Type B pancreatic cell (in vitro differentiated cells): ENCODE data around the gene FGD4. TPM values are rescaled to one million over a fixed set of nuclear protein-coding genes. Genes with fewer than 3 reads are reported as not detected.

Experiments
- DNase-seq: peaks from one replicate; pipeline ENCODE4 v3.0.0; 2021; ENCODE audit warnings: mixed read lengths; ENCODE audit not compliant: unreplicated experiment; ENCODE audit errors: extremely low spot score
- H3K27ac Mint-ChIP-seq: 2 replicates; pipeline ENCODE4 v1.8.0; 2021; ENCODE audit warnings: mild to moderate bottlenecking, mixed read lengths
- H3K27me3 Mint-ChIP-seq: 2 replicates; pipeline ENCODE4 v1.8.0; 2021; ENCODE audit warnings: mixed read lengths
- H3K36me3 Mint-ChIP-seq: 2 replicates; pipeline ENCODE4 v1.8.0; 2021; ENCODE audit warnings: mixed read lengths
- H3K4me1 Mint-ChIP-seq: one replicate; pipeline ENCODE4 v1.8.0; 2021; ENCODE audit warnings: mixed read lengths; ENCODE audit not compliant: unreplicated experiment
- H3K4me3 Mint-ChIP-seq: 2 replicates; pipeline ENCODE4 v1.8.0; 2021; ENCODE audit warnings: mild to moderate bottlenecking, mixed read lengths
- H3K9me3 Mint-ChIP-seq: 2 replicates; pipeline ENCODE4 v1.8.0; 2021; ENCODE audit warnings: mixed read lengths
- total RNA-seq: library from RNA; stranded (reverse); gene quantifications from 2 replicates; pipeline ENCODE4 v1.2.1, GENCODE V29; 2021; ENCODE audit warnings: low replicate concordance
- TF ChIP-seq, protein P1 (sequence below): fragments of 200-600 bp; sonication (generic); conservative IDR thresholded peaks from 2 replicates; pipeline ENCODE4 v1.5.0; 2021; ENCODE audit warnings: antibody characterized with exemption, mild to moderate bottlenecking

Gene FGD4
- total RNA-seq, 1 donor from 2014 or later: 26.7 TPM

DNA sequence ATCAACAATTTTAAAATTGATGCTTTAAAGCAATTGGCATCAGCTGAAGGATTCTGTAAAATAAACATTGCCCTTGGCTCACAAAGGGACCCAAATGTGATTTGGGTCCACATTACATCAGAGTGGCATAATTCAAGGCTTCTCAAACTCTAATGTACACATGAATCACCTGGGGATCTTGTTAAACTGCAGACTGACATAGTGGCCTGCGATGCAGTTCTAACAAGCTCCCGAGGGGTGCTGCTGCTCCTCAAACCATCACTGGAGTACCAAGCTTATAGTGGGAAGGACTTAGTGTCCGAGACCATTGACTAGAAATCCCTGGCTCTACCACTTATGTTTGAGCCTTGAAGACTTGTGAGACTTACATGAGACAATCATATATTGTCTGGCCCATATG, 247.9 kb downstream of the FGD4 start:
- H3K36me3 Mint-ChIP-seq: peaks cover 8% of the 10 kb centered on the region
- H3K4me1 Mint-ChIP-seq: no peaks in the 10 kb centered on the region
- no peak for DNase-seq
- no peak overlapping the region for H3K27ac Mint-ChIP-seq
- H3K27me3 Mint-ChIP-seq: no peaks in the 10 kb centered on the region
- TF ChIP-seq, protein P1, sequence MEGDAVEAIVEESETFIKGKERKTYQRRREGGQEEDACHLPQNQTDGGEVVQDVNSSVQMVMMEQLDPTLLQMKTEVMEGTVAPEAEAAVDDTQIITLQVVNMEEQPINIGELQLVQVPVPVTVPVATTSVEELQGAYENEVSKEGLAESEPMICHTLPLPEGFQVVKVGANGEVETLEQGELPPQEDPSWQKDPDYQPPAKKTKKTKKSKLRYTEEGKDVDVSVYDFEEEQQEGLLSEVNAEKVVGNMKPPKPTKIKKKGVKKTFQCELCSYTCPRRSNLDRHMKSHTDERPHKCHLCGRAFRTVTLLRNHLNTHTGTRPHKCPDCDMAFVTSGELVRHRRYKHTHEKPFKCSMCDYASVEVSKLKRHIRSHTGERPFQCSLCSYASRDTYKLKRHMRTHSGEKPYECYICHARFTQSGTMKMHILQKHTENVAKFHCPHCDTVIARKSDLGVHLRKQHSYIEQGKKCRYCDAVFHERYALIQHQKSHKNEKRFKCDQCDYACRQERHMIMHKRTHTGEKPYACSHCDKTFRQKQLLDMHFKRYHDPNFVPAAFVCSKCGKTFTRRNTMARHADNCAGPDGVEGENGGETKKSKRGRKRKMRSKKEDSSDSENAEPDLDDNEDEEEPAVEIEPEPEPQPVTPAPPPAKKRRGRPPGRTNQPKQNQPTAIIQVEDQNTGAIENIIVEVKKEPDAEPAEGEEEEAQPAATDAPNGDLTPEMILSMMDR: no peak
- H3K9me3 Mint-ChIP-seq: no peaks in the 10 kb centered on the region
- no peak overlapping the region for H3K4me3 Mint-ChIP-seq

DNA sequence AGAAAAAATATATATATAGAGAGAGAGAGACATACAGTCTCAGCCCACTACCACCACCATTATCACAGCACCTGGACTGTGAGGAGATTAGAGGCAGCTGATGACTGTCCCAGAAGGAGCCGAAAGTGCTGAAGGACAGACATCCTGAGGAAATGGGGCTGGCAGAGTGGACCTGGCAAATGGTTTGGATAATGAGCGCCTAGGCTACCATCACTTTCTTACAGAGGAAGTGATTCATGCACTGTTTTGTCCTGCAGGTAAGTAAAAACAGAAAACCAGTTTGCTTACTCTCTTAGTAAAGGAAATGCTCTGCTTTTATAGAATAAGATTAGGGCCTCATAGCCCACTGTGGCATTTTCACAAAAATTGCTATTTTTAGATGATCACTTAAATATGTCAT, 251.2 kb downstream of the FGD4 start:
- peaks cover 8% of the 10 kb centered on the region for H3K36me3 Mint-ChIP-seq
- H3K27ac Mint-ChIP-seq: no peak overlapping the region
- TF ChIP-seq, protein P1: no peak
- no peak overlapping the region for H3K4me3 Mint-ChIP-seq
- H3K4me1 Mint-ChIP-seq: no peaks in the 10 kb centered on the region
- DNase-seq: no peak
- no peaks in the 10 kb centered on the region for H3K9me3 Mint-ChIP-seq
- H3K27me3 Mint-ChIP-seq: no peaks in the 10 kb centered on the region

GRCh38 chr12:32651151-32651955, 252.0 kb downstream of the FGD4 start:
- Mint-ChIP-seq H3K27me3 (no peaks in the 10 kb centered on the region), H3K4me1 (no peaks in the 10 kb centered on the region), H3K27ac (no peak overlapping the region), H3K36me3 (peaks cover 5% of the 10 kb centered on the region), H3K9me3 (no peaks in the 10 kb centered on the region), H3K4me3 (no peak overlapping the region)
- TF ChIP-seq, protein P1: no peak
- DNase-seq: peak; percentile 0

GRCh38 chr12:32651956-32652210, 252.5 kb downstream of the FGD4 start:
- no peak for DNase-seq
- no peaks in the 10 kb centered on the region for H3K27me3 Mint-ChIP-seq
- H3K4me1 Mint-ChIP-seq: no peaks in the 10 kb centered on the region
- no peaks in the 10 kb centered on the region for H3K9me3 Mint-ChIP-seq
- no peak overlapping the region for H3K4me3 Mint-ChIP-seq
- TF ChIP-seq, protein P1: no peak
- no peak overlapping the region for H3K27ac Mint-ChIP-seq
- peaks cover 5% of the 10 kb centered on the region for H3K36me3 Mint-ChIP-seq

DNA sequence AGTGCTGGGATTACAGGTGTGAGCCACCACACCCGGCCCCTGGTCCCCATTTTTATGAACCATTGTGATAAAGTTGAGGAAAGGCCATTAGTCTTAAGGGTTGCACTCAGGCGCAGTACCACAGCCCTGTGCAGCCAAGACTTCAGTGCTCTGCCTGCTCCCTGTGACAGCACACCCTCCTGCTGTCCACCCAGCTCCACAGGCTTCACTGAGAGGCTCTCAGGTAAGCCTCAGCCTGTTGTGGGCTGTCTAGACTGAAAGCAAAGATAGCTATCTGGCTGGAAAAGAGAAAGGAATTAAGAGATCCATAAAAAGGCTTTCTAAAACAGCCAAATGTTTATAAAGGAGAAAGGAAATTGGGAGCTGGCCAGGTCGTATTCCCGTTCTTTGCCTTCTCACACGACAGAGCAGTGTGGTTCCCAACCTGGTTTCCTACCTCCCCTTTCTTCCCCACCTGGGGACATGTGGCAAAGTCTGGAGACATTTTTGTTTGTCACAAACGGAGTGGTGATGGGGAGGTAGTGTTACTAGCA, 260.6 kb downstream of the FGD4 start:
- Mint-ChIP-seq H3K27me3 (no peaks in the 10 kb centered on the region), H3K4me1 (peaks cover 3% of the 10 kb centered on the region), H3K36me3 (no peaks in the 10 kb centered on the region), H3K4me3 (no peak overlapping the region), H3K27ac (peak overlapping the region; percentile 33), H3K9me3 (no peaks in the 10 kb centered on the region)
- TF ChIP-seq, protein P1: no peak
- no peak for DNase-seq
